SK-N-DZ (cell line): ENCODE results near the gene ADH5.
"Not testable (repeated sequence)": the region's sequence is repeated elsewhere in the genome, so short reads cannot be mapped to it uniquely, and the experiment has no call there.

Experiments used
- DNase-seq: peaks from one replicate; pipeline ENCODE4 v3.0.0-alpha.2; 2015; ENCODE audit warnings: low spot score

Gene ADH5

DNA sequence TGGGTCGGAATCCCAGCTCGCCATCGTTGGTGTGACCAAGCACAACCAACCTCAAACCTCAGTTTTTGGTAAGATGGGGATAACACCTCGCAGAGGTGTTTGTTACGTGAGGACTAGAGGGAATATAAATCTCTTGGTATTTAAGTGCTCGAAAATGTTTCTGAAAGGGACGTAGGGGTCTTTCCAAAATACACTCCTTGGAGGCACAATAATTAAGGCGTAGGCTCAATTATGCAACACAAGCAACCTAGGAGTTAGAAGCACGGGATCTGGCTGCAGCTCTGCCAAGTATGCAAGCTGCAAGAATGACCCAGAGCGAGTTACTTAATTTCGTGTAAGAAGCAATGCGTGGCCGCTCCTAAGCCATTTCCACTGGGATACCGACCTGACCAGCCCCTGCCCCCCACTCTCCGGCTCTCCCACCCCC, 552 bp downstream of the ADH5 start:
- DNase-seq = peak; percentile 40

DNA sequence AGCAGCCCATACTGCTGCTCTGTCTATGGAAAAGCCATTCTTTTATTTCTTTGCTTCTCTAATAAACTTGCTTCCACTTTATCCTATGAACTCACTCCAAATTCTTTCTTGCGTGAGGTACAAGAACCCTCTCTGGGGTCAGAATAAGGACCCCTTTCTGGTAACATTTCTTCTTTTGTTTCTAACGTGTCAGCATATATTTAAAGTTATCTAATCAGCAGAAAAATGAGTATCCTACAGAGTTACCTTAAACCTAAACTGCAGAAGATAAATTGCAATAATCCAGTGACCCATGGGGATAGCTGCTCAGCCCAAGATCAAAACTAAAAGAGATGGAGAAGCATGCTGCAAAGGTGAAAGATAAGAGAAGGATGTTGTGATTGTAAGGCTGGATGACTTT, 4.0 kb downstream of the ADH5 start:
- no peak for DNase-seq

DNA sequence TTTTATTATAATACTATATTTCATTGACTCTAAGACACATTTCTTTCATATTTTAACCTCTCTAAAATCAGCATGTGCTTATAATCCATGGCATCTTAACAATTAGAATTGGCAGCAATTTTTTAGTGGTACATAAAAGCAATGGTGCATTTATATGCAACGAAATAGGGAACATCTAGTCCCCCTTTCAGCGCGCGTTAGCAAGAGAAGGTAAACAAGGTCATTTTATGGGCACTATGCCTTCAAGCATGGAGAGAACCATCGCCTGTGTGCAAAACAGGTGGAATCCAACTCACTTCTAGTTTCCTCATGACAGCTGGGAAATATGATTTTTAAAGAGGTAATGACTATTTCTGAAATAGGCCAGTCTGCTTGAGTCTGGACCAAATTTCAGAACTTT, 6.4 kb downstream of the ADH5 start:
- DNase-seq = no peak

DNA sequence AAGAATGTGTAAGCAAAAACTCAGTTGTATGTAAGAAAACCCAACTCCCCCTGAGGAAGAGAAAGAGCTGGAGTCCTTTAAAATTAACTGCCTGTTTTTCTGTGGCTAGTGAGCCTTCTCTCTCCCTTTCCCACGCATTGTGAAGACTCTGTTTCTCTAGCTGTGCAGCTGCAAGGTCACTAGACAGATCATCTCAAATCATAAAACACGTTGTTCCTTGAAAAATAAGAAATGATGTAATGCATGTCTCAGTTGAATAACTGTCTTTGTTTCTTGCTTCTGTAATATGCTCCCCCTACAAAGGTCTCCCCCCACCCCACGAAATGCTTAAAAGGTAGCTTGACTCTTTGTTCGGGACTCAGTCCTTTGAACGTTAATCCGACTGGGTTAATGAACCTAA, 7.7 kb downstream of the ADH5 start:
- DNase-seq = not testable (repeated sequence)

DNA sequence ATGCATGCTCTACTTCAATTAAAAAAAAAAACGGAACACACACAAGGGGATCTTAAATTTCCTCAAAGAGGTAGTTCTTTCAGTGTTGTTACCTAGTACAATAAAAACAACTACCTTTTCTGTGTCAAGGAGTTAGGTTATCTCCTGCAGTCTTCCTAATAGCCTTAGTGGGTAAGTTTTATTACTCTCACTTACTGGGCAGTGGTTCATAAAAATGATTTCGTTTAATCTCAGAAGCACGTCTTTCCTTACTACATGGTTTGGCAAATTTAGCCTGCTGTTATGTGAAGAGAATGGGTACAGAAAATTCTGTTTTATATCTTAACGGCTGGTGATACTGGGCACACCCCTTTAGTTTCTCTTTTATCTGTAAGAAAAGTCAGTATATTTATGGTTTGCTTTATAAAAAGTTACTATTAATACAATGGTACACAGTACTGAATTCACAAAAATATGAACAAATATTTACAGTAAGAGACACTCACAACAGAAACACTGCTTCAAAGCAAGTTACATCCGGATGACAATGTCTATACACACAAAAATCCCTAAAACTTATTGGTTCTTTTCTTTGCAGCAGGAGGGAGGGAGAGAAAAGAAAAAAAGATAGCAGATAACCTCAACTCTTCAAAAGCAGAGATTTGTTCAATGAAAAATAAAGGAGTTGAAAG, 8.8 kb downstream of the ADH5 start:
- DNase-seq = no peak

DNA sequence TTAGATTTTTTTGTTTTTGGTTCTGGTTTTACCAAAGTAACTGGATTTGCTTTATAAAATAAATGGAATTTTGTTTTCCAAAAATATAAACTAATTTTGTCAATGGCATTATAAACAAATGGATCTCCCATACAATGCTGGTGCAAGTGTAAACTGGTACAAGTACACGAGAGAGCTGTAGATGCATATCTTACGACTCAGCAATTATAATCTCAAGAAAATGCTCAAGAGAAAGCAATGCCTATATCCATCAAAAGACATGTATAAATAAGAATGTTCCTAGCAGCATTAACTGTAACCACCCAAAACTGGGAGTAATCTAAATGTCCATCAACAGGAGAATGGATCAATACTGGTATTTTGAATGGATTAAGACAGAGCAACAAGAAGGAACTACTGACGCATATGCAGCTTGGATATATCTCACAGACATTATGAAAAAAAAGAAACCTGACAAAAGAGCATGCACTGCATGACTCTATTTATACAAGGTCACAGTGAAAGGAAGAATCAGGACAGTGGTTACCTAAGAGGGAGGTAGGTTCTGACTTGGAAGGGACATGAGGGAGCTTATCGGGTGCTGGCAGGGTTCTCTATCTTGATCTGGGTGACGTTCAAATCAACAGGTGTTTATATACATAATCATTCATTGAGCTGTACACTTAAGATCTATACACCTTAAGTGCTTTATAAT, 9.5 kb downstream of the ADH5 start:
- DNase-seq = no peak

DNA sequence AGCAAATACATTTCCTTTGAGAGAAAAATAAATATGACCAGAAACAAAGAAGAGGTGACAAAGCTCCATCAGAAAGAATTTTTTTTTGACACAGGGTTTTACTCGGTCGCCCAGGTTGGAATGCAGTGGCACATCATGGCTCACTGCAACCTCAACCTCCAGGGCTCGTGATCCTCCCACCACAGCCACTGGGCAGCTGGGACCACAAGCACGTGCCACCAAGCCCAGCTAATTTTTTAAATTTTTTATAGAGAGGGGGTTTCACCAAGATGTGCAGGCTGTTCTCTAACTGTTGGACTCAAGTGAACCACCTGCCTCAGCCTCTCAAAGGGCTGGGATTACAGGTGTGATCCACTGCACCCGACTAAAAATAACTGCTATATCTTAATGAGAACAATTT, 10.3 kb downstream of the ADH5 start:
- no peak for DNase-seq

DNA sequence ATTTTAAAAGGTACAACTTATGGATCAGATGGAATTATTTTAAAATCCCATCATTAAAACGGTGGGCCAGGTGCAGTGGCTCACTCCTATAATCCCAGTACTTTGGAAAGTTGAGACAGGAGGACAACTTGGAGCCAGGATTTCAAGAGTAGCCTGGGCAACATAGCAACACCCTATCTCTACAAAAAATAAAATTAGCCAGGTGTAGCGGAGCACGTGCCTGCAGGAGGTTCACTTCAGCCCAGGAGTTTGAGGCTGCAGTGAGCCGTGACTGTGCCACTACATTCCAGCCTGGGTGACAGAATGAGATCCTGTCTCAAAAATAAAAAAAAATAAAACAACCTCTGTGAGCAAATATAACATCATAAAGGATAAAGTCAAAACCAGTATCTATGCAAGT, 11.4 kb downstream of the ADH5 start:
- no peak for DNase-seq

DNA sequence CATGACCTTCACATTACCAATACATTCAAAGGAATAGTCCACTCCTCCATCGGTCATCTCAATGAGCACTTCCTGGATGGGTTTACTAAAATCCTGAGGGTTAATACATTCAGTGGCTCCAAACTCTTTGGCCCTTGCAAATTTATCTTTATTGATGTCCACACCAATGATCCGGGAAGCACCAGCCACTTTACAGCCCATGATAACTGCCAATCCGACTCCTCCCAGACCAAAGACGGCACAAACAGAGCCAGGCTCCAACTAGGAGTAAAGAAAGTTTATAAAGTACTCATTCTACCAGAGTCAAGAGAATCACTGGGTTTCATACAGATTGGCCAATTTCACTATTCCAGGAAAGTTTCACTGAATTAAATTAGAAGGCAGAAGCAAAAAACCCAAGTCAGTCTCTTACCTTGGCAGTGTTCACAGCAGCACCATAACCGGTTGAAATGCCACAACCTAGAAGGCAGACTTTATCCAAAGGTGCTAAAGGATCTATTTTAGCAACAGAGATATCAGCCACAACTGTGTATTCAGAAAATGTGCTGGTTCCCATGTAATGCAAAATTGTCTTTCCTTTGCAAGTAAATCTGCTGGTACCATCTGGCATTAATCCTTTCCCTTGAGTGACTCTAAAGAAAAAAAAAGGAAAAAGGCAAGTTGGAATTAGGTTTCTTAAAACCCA, 12.2 kb downstream of the ADH5 start:
- DNase-seq = no peak

DNA sequence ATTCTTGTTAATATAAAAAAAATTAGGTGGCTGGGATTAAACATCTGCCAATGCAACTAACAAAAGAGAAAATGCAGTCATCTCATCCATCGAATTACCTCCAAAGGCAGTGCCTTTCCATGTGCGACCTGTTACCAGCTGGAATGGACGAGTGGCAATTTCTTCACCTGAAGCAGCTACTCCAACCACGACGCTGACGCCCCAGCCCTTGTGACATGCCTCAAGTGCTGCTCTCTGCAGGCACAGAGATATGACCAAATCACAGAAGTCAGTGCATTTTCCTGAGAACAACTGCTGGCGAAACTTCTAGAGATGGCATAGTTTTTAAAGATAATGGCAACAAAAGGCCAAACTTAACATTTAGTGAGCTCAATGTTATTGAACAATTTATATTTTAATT, 13.8 kb downstream of the ADH5 start:
- DNase-seq = no peak

DNA sequence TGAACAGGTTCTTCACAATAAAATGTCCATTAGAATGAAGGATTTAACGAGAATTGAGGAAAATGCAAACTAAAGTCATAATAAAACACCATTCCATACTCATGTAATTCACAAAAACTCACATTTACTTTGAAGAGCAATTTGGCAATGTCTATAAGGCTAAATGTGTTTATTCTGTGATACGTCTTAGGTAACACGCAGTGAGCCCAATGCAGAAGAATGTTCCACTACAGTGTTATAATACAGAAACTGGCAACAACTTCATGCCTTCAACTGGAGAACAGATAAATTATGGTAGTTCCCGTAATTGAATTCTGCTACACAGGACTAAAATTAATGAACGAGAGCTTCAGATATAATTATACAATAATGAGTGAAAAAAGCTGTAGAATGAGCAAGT, 17.4 kb downstream of the ADH5 start:
- DNase-seq = no peak

DNA sequence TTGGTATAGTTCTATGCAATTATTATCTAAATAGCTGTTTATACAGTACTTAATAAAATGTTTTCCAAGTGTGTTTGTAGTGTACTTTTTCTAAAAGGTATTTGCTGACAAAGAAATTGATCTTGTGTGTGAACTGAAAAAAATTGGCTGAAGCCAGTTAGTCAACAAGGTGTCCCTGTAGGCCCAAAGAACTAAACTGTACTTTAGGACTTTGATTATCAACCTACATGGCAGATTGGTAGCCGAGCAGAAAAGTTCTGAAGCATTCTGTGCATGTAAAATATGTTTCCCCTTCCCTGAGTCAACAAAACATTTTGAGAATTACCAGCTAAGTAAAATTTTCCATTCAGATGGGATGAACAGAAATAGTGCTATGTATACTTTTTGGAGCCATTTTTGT, 21.0 kb downstream of the ADH5 start:
- no peak for DNase-seq

DNA sequence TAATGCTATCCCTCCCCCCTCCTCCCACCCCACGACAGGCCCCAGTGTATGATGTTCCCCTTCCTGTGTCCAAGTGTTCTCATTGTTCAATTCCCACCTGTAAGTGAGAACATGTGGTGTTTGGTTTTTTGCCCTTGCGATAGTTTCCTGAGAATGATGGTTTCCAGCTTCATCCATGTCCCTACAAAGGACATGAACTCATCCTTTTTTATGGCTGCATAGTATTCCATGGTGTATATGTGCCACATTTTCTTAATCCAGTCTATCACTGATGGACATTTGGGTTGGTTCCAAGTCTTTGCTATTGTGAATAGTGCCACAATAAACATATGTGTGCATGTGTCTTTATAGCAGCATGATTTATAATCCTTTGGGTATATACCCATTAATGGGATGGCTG, 23.1 kb downstream of the ADH5 start:
- DNase-seq = not testable (repeated sequence)

DNA sequence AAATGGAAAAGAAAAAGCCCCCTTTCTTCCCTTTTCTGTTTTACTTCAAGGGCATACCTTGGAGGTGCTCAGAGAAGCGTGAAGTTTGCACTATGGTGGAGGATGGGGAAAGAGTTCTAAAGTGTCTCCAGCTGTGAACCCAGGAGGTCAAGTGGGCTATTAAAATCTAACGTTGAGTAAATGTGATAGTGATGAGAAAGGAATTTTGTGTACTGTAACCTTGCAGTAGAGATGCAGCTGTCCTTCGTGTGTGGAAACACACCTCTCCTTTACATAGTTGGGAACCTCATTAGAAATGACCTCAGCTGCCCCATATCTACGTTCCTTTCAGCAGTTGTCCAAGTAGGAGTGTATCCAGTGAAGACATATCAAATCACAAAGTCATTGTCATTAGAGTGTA, 26.5 kb downstream of the ADH5 start:
- DNase-seq = no peak

DNA sequence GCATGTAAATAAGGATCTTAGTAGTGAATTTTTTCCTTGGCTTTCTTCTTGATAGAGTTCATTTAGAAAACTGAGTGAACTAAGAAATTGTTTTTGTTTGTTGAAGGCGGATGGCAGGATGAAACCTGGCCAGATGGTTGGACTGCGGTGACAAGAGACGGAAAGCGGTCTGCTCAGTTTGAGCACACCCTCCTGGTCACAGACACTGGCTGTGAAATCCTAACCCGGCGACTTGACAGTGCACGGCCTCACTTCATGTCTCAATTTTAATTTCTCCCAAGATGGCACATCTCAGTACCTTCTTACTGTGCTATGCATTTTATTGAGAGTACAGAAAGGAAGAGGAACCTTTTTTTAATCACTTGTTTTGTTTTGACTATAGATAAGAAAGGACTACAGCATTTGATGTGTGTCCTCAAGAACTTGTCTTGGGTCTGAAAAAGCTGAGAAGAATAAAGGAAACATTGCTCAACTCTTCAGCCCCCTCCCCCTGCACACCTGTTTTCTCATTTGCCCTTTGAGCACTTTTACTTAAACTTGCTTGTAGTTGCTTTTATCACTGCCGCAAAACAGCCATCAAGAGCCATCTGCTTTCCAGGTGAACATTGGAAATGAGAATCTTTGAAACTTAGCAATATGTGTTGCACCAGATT, 27.4 kb downstream of the ADH5 start:
- no peak for DNase-seq

DNA sequence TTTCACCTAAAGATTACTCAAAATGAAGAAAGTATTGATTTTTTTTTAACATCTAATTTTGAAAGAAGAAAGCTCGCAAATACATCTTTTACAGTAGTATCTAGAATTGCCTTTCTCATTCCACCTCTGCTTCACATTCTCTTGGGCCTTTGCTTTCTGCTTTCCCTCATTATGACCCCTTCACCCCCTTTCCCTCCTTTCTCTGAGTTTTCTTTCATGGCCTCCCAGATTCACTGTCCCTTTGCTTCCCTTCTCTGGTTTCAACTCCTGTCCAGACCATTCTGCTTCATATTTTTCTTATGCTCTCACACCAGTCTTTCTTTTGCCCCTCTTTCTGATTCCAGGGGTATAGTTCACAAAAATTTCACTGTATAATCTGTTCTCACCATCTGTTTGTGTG, 29.0 kb downstream of the ADH5 start:
- DNase-seq = no peak

DNA sequence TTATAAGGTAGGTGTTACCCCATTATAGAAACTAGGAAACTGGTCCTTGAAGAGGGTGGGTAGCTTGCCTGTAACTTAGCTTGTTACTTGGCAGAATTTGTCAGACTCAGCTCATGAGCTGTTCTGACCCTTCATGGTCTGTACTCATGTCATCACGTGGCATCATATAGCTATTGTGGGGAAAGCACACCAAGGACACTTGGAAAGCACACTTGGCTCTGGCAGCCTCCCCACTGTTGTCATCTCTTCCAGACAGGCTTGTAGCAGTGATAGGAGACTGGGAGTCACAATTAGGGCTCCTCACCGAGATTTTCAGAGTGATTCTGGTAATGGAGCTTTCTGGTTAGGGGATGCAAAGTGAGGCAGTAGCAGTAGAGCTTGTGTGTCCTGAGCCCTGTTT, 30.4 kb downstream of the ADH5 start:
- no peak for DNase-seq

DNA sequence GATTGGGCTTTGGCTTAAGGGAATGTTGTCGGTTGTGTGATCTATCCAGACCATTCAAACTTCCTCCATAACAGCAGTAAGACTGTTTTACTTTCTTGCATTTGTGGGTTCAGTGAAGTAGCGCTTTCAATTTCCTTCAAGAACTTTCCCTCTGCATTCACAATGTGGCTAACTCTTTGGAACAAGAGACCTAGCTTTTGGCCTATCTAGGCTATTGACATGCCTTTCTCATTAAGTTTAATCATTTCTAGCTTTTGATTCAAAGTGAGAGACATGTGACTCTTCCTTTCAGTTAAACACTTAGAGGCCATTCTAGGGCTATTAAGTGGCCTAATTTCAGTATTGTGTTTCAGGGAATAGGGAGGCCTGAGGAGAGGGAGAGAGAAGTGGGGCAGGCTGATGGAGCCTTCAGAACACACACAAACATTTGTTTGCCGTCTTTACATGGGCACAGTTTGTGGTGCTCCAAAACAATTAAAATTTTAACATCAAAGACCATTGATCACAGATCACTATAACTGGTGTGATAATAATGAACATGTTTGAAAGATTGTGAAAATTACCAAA, 34.1 kb downstream of the ADH5 start:
- no peak for DNase-seq

DNA sequence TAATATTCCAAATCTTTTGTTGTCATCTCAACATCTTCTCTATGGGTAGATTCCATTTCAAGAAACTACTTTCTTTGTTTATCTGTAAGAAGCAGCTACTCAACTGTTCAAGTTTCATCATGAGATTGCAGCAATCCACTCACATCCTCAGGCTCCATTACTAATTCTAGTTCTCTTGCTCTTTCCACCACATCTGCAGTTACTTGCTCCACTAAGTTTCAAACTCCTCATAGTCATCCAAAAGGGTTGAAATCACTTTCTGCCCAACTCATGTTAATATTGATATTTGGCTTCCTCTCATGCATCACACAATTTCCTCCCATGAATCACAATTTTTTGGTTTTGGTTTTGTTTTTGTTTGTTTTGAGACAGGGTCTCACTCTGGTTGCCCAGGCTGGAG, 35.7 kb downstream of the ADH5 start:
- DNase-seq = no peak

DNA sequence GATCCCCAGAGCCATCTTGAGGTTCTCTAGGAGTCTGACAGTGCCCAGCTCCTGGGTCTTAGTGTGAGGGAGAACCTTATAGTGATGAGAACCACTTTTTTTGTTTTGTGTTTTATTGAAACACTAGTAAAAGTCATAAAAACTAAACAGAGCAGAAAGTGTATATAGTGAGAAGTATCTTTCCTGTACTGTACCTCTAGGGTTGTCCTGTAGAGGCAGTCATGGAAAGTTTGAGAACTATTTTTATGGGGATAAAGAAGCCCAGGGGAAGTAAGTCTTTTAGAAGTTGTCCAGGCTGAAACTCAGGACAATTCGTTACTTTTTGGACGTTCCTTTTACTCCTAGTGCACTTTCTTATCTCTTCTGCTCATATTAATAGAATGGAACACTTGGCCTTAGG, 40.9 kb downstream of the ADH5 start:
- DNase-seq = no peak

DNA sequence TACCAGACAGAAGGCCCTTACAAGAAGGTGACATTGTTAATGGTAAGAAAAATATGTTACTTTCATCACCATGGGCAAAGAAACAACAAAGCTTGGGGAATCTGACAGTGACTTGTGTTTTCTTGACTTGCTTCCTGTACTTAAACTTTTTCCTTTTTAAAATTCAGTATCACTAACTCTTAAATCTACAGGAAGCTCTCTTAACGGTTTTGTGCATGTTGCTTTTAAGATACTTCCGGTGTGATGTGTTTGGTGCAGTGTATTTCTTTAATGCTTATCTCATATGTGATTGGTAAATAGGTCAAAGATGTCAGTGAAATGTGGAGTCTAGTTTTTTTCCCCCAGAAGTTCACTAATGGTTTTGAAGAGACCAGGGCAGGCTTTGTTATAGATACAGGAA, 45.2 kb downstream of the ADH5 start:
- DNase-seq = no peak

DNA sequence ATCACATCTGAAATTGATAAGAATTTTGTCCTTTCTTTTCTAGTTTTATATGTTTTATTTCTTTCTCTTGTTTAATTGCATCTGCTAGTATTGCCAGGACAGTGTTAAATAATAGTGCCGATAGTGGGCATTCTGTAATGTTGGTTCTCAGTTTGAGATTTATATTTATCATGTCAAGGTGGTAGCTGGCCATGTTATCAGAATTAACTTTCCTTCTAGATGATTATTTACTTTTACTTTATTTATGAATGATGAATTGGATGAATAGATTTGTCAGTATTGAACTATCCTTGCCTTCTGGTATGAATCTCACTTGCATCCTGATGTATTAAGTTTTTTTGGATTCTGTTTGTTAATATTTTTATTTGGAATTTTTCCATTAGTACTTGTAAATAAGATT, 50.4 kb downstream of the ADH5 start:
- no peak for DNase-seq
